Liver (tissue), 3 donors: ENCODE measurements around the gene SEZ6L.

ENCODE experiments used
- GABPA ChIP-seq, 2 donors: IDR thresholded peaks in 1 of 2; conservative IDR thresholded peaks in 1 of 2; 2 replicates each; pipeline ENCODE4 v1.6.1; 2016; ENCODE audit warnings: antibody characterized with exemption in 2 of 2, mild to moderate bottlenecking in 1 of 2, moderate library complexity in 1 of 2
- JUND ChIP-seq, 2 donors: IDR thresholded peaks; 2 replicates each; pipeline ENCODE4 v1.6.1; 2016; ENCODE audit warnings: antibody characterized with exemption in 2 of 2
- RAD21 ChIP-seq, 2 donors: IDR thresholded peaks; 2 replicates each; pipeline ENCODE4 v1.6.1; 2016; ENCODE audit warnings: antibody characterized with exemption in 2 of 2, mild to moderate bottlenecking in 2 of 2
- SP1 ChIP-seq: IDR thresholded peaks from 2 replicates; pipeline ENCODE4 v1.6.1; 2018; ENCODE audit warnings: antibody characterized with exemption, mild to moderate bottlenecking
- TAF1 ChIP-seq: conservative IDR thresholded peaks from 2 replicates; pipeline ENCODE4 v1.6.1; 2016; ENCODE audit warnings: antibody characterized with exemption, mild to moderate bottlenecking
- YY1 ChIP-seq: IDR thresholded peaks from 2 replicates; pipeline ENCODE4 v1.6.1; 2016; ENCODE audit warnings: antibody characterized with exemption, mild to moderate bottlenecking
- TF ChIP-seq, protein P1 (sequence below): fragments of 150-350 bp; IDR thresholded peaks from 2 replicates; pipeline ENCODE4 v1.5.1; 2017; ENCODE audit warnings: improper control_type of control experiment, low read depth, low read length; ENCODE audit not compliant: missing input control
- TF ChIP-seq, protein P2 (sequence below): IDR thresholded peaks from 2 replicates; pipeline ENCODE4 v1.6.1; 2016; ENCODE audit warnings: antibody characterized with exemption
- TF ChIP-seq, protein P3 (sequence below): IDR thresholded peaks from 2 replicates; pipeline ENCODE4 v1.6.1; 2016; ENCODE audit warnings: antibody characterized with exemption, mild to moderate bottlenecking
- donor health status: healthy.
- donor health status: healthy.

DNA sequence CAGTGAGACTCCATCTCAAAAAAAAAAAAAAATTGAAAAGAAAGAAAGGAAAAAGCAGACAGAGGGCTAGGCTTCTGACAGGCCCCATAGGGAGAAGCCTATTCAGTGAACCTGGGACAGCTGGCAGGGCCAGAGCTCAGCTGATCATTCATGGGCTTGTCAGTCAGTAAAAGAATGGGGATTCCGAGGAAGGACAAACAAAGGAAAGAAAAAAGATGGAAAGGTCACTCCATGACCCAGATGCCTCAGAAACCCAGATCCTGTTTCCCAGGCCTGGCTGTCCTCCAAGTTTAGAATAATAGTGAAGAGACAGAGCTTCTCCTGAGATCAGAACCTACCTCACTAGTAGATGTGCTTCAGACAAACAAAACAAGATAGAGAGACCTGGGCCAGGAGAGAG, 225.5 kb downstream of the SEZ6L start:
- TF ChIP-seq, protein P1, sequence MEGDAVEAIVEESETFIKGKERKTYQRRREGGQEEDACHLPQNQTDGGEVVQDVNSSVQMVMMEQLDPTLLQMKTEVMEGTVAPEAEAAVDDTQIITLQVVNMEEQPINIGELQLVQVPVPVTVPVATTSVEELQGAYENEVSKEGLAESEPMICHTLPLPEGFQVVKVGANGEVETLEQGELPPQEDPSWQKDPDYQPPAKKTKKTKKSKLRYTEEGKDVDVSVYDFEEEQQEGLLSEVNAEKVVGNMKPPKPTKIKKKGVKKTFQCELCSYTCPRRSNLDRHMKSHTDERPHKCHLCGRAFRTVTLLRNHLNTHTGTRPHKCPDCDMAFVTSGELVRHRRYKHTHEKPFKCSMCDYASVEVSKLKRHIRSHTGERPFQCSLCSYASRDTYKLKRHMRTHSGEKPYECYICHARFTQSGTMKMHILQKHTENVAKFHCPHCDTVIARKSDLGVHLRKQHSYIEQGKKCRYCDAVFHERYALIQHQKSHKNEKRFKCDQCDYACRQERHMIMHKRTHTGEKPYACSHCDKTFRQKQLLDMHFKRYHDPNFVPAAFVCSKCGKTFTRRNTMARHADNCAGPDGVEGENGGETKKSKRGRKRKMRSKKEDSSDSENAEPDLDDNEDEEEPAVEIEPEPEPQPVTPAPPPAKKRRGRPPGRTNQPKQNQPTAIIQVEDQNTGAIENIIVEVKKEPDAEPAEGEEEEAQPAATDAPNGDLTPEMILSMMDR, result no peak
- no peak for TF ChIP-seq TAF1
- TF ChIP-seq RAD21 (IDR thresholded peaks at IDR 0.05), result no peak
- TF ChIP-seq, protein P2, sequence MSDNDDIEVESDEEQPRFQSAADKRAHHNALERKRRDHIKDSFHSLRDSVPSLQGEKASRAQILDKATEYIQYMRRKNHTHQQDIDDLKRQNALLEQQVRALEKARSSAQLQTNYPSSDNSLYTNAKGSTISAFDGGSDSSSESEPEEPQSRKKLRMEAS, result no peak
- TF ChIP-seq SP1, result no peak
- TF ChIP-seq GABPA (IDR thresholded peaks at IDR 0.05 in 1 of 2, conservative IDR thresholded peaks at IDR 0.05 in 1 of 2), result no peak
- TF ChIP-seq JUND (IDR thresholded peaks at IDR 0.05), result no peak
- TF ChIP-seq, protein P3, sequence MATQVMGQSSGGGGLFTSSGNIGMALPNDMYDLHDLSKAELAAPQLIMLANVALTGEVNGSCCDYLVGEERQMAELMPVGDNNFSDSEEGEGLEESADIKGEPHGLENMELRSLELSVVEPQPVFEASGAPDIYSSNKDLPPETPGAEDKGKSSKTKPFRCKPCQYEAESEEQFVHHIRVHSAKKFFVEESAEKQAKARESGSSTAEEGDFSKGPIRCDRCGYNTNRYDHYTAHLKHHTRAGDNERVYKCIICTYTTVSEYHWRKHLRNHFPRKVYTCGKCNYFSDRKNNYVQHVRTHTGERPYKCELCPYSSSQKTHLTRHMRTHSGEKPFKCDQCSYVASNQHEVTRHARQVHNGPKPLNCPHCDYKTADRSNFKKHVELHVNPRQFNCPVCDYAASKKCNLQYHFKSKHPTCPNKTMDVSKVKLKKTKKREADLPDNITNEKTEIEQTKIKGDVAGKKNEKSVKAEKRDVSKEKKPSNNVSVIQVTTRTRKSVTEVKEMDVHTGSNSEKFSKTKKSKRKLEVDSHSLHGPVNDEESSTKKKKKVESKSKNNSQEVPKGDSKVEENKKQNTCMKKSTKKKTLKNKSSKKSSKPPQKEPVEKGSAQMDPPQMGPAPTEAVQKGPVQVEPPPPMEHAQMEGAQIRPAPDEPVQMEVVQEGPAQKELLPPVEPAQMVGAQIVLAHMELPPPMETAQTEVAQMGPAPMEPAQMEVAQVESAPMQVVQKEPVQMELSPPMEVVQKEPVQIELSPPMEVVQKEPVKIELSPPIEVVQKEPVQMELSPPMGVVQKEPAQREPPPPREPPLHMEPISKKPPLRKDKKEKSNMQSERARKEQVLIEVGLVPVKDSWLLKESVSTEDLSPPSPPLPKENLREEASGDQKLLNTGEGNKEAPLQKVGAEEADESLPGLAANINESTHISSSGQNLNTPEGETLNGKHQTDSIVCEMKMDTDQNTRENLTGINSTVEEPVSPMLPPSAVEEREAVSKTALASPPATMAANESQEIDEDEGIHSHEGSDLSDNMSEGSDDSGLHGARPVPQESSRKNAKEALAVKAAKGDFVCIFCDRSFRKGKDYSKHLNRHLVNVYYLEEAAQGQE, result no peak
- no peak for TF ChIP-seq YY1
